Stimulated activated CD8-positive, alpha-beta memory T cell treated with anti-CD3 and anti-CD28 coated beads, Interleukin-15, amount 100 ng/mL, for 48 hours (primary cell): Measurements from ENCODE around the gene ADGRV1.

Experiments
- DNase-seq, 2 donors: peaks; one replicate each; pipeline ENCODE4 v3.0.0-alpha.2; 2020; ENCODE audit warnings: low read depth in 2 of 2

ADGRV1 gene

GRCh38 chr5:91133183-91133582 is 574.6 kb downstream of the ADGRV1 start:
- no peak for DNase-seq

GRCh38 chr5:91135475-91136248 is 577.1 kb downstream of the ADGRV1 start:
- DNase-seq: no peak

GRCh38 chr5:91136271-91136670 is 577.7 kb downstream of the ADGRV1 start:
- no peak for DNase-seq

GRCh38 chr5:91137647-91138046 is 579.0 kb downstream of the ADGRV1 start:
- no peak for DNase-seq

- no peak for DNase-seq
These were observed 581.1 kb downstream of the ADGRV1 start for GRCh38 chr5:91139572-91140200.

- DNase-seq: no peak
These were observed 582.1 kb downstream of the ADGRV1 start for GRCh38 chr5:91140657-91141056.

GRCh38 chr5:91141642-91142041 is 583.0 kb downstream of the ADGRV1 start:
- DNase-seq: no peak

- no peak for DNase-seq
These were observed 583.8 kb downstream of the ADGRV1 start for GRCh38 chr5:91142386-91142785.

GRCh38 chr5:91142819-91143218 is 584.2 kb downstream of the ADGRV1 start:
- DNase-seq: no peak

- no peak for DNase-seq
These were observed 585.2 kb downstream of the ADGRV1 start for GRCh38 chr5:91143840-91144239.

GRCh38 chr5:91144491-91145332 is 586.1 kb downstream of the ADGRV1 start:
- DNase-seq: no peak

GRCh38 chr5:91145333-91145620 is 586.7 kb downstream of the ADGRV1 start:
- no peak for DNase-seq

- DNase-seq: no peak
These were observed 587.6 kb downstream of the ADGRV1 start for GRCh38 chr5:91146230-91146629.

- DNase-seq: no peak
These were observed 588.5 kb downstream of the ADGRV1 start for GRCh38 chr5:91146905-91147600.

- no peak for DNase-seq
These were observed 591.6 kb downstream of the ADGRV1 start for GRCh38 chr5:91150234-91150633.

GRCh38 chr5:91150636-91151035 is 592.0 kb downstream of the ADGRV1 start:
- DNase-seq: no peak

- DNase-seq: no peak
These were observed 593.4 kb downstream of the ADGRV1 start for GRCh38 chr5:91151947-91152346.

- no peak for DNase-seq
These were observed 595.7 kb downstream of the ADGRV1 start for GRCh38 chr5:91154338-91154737.

GRCh38 chr5:91155274-91155673 is 596.7 kb downstream of the ADGRV1 start:
- DNase-seq: no peak

GRCh38 chr5:91156242-91156641 is 597.6 kb downstream of the ADGRV1 start:
- DNase-seq: no peak

- DNase-seq: no peak
These were observed 599.4 kb downstream of the ADGRV1 start for GRCh38 chr5:91158011-91158410.

GRCh38 chr5:91159647-91160046 is 601.0 kb downstream of the ADGRV1 start:
- DNase-seq: no peak
